Right lobe of liver (tissue), 4 donors: Measurements from ENCODE around the gene ALPL.

Experiments used
- POLR2A ChIP-seq: fragments of 450-650 bp; IDR thresholded peaks from one replicate; pipeline ENCODE4 v1.6.1; 2017; ENCODE audit warnings: antibody characterized with exemption, mild to moderate bottlenecking
- TF ChIP-seq, protein P1 (sequence below), 4 donors: fragments of 200-600 bp in 3 of 4; fragments of 450-650 bp in 1 of 4; IDR thresholded peaks; one replicate each; pipeline versions ENCODE4 v1.5.1 to v1.8.0; 2016 to 2022; ENCODE audit warnings: antibody characterized with exemption in 4 of 4, mild to moderate bottlenecking in 2 of 4
- donor health status: DM: no; HTN: no; CAD: no.
- donor health status: DM: no; HTN: no; CAD: no.
- donor health status: DM: no; HTN: yes; CAD: no.

DNA sequence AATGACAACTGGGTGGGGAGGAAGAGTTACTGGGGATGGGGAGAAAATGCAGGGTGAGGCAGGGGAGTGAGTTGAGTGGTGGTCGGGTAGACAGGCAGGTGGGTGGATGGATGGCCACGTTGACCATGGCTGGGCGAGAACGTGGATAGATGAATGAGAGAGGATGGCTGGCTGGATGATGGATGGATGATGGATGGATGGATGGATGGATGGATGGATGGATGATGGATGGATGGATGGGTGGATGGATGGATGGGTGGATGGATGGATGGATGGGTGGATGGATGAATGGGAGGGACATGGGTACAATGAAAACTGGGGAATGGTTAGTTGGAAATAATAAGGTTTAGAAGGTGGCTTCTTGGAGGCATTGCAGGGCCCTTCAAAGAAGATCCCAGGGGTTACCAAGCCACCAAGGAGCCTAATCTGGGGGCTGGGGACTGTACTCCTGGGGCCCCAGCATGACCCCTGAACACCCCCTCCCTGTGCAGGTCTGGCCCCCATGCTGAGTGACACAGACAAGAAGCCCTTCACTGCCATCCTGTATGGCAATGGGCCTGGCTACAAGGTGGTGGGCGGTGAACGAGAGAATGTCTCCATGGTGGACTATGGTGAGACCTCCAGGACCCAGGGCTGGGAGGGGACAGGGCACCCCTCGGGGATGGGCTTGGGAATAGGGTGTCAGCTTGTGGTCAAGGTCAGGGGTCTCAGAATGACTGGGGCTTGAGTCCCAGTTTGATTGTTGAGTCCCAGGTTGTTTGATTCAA lies 67.0 kb downstream of the ALPL start:
- TF ChIP-seq, protein P1, sequence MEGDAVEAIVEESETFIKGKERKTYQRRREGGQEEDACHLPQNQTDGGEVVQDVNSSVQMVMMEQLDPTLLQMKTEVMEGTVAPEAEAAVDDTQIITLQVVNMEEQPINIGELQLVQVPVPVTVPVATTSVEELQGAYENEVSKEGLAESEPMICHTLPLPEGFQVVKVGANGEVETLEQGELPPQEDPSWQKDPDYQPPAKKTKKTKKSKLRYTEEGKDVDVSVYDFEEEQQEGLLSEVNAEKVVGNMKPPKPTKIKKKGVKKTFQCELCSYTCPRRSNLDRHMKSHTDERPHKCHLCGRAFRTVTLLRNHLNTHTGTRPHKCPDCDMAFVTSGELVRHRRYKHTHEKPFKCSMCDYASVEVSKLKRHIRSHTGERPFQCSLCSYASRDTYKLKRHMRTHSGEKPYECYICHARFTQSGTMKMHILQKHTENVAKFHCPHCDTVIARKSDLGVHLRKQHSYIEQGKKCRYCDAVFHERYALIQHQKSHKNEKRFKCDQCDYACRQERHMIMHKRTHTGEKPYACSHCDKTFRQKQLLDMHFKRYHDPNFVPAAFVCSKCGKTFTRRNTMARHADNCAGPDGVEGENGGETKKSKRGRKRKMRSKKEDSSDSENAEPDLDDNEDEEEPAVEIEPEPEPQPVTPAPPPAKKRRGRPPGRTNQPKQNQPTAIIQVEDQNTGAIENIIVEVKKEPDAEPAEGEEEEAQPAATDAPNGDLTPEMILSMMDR (IDR thresholded peaks at IDR 0.05) = no peak
- no peak for TF ChIP-seq POLR2A
